Lower lobe of right lung (tissue), 2 donors: ENCODE data around the gene ZNF23. TPM values are rescaled to one million over a fixed set of nuclear protein-coding genes. Genes with fewer than 3 reads are reported as not detected.

Experiments
- ATAC-seq, 2 donors: fragments of 200-7000 bp; cut with Tn5 transposase; one replicate each; pipeline ENCODE4 v1.9.1; 2020 to 2022; ENCODE audit warnings: mild to moderate bottlenecking in 2 of 2, moderate library complexity in 2 of 2
- DNase-seq: peaks from one replicate; pipeline ENCODE4 v3.0.0-alpha.2; 2020
- H3K27ac ChIP-seq: fragments of 200-600 bp; one replicate; pipeline ENCODE4 v1.8.0; 2022
- H3K27me3 ChIP-seq: fragments of 200-600 bp; one replicate; pipeline ENCODE4 v1.8.0; 2022; ENCODE audit warnings: low read depth
- H3K36me3 ChIP-seq: fragments of 200-600 bp; one replicate; pipeline ENCODE4 v1.8.0; 2022; ENCODE audit warnings: mild to moderate bottlenecking
- H3K4me1 ChIP-seq: fragments of 200-600 bp; one replicate; pipeline ENCODE4 v1.8.0; 2022
- H3K4me3 ChIP-seq: fragments of 200-600 bp; one replicate; pipeline ENCODE4 v1.8.0; 2022; ENCODE audit warnings: mild to moderate bottlenecking
- H3K9me3 ChIP-seq: fragments of 200-600 bp; one replicate; pipeline ENCODE4 v1.8.0; 2022
- intact Hi-C: fragments of 100-400 bp; cut with DNase I; formaldehyde crosslinking; loops from one replicate; pipeline ENCODE4 v1.11.0; 2022
- total RNA-seq: library from RNA; stranded (reverse); fragmentation: NEBNext Ultra II Directional; extraction: Animal tissue kit (Norgen Biotek cat#: 25700); gene quantifications from one replicate; pipeline ENCODE4 v1.2.1, GENCODE V29; 2021
- TF ChIP-seq, protein P1 (sequence below): fragments of 200-600 bp; IDR thresholded peaks from one replicate; pipeline ENCODE4 v1.8.0; 2022; ENCODE audit warnings: antibody characterized with exemption, mild to moderate bottlenecking
- donor health status: DM: no; HTN: yes; CAD: no; lungs with severe emphysema.

ZNF23 gene
- total RNA-seq, 1 donor from 2014 or later: 9.5 TPM

DNA sequence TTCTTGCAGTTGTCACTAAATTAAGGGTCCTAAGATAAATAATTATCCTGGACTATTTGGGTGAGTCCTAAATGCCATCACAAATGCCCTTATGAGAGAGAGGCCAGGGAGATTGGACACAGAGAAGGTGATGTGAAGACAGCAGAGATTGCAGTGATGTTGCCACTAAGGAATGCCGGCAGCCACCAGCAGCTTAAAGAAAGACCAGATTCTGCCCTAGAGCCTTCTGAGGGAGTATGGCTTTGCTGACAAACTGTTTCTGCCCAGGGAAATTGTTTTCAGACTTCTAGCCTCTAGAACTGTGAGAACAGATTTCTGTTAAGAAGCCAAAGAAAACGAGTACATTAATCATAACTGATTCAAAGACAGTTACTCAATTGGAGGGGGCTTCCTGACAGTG, 10.0 kb upstream of the ZNF23 start:
- Histone ChIP-seq H3K9me3 (no peaks in the 10 kb centered on the region), H3K27me3 (no peaks in the 10 kb centered on the region), H3K4me3 (no peak overlapping the region), H3K36me3 (peaks cover 42% of the 10 kb centered on the region), H3K27ac (no peak overlapping the region), H3K4me1 (no peaks in the 10 kb centered on the region)
- intact Hi-C loops: no loop called here
- ATAC-seq (no peak), DNase-seq (no peak)
- TF ChIP-seq, protein P1, sequence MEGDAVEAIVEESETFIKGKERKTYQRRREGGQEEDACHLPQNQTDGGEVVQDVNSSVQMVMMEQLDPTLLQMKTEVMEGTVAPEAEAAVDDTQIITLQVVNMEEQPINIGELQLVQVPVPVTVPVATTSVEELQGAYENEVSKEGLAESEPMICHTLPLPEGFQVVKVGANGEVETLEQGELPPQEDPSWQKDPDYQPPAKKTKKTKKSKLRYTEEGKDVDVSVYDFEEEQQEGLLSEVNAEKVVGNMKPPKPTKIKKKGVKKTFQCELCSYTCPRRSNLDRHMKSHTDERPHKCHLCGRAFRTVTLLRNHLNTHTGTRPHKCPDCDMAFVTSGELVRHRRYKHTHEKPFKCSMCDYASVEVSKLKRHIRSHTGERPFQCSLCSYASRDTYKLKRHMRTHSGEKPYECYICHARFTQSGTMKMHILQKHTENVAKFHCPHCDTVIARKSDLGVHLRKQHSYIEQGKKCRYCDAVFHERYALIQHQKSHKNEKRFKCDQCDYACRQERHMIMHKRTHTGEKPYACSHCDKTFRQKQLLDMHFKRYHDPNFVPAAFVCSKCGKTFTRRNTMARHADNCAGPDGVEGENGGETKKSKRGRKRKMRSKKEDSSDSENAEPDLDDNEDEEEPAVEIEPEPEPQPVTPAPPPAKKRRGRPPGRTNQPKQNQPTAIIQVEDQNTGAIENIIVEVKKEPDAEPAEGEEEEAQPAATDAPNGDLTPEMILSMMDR: no peak

DNA sequence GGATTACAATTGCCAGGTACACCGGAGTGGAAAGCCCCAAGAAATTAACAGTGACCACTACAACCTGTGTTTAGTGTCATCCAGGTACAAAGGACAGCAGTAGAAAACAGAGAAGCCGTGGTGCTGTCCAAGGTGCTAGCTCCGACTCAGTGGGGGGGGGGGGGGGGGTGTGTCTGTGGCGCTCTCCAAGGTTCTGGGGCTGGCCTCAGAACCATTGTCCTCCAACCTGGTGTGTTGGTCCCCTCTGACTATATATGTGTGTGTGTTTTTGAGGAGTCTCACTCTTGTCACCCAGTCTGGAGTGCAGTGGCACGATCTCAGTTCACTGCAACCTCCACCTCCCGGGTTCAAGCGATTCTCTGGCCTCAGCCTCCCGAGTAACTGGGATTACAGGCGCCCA, 5.8 kb upstream of the ZNF23 start:
- Histone ChIP-seq H3K27ac (no peak overlapping the region), H3K9me3 (no peaks in the 10 kb centered on the region), H3K27me3 (no peaks in the 10 kb centered on the region), H3K4me3 (no peak overlapping the region), H3K36me3 (peaks cover 11% of the 10 kb centered on the region), H3K4me1 (peaks cover 2% of the 10 kb centered on the region)
- intact Hi-C loops: no loop called here
- TF ChIP-seq, protein P1: no peak
- DNase-seq (no peak), ATAC-seq (peak in 1 of 2 donors; percentile 54)

DNA sequence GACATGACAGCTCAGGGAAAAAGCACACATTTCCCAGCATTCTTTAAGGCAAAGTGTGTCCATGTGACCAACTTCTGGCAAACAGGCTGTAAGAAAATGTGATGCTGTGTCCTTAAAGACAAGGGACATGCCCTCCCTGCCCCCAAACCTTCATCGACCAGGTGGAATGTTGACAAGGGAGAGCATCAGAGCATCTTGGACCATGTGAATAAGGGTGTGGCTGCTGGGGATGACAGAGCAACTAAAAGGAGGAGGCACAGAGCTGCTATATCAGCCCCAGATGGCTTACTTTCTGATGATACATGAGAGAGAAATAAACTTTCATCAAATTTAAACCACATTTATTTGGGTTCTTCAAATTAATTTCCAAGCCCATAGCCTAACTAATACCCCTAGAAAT, 2.2 kb upstream of the ZNF23 start:
- H3K4me1 ChIP-seq: peaks cover 22% of the 10 kb centered on the region
- no peaks in the 10 kb centered on the region for H3K27me3 ChIP-seq
- H3K36me3 ChIP-seq: peaks cover 6% of the 10 kb centered on the region
- H3K27ac ChIP-seq: no peak overlapping the region
- no peak for ATAC-seq
- TF ChIP-seq, protein P1: no peak
- H3K4me3 ChIP-seq: no peak overlapping the region
- DNase-seq: no peak
- intact Hi-C loops: no loop called here
- no peaks in the 10 kb centered on the region for H3K9me3 ChIP-seq

DNA sequence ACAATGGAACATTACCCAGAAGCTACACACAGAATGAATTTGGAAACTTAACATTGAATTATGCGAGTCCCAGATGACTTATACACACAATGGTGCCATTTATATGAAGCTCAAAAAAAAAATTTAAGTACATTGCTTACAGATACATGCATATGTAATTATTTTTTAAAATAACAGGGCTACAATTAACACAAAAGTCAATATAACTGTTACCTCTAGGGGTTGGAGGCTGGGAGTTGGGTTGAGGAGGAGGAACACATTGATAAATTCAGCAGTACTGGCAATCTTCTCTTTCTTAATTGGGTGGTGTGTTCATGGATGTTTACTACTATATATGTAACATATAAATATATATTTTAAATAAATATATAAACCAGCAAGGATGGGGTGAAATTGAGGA, 1.1 kb downstream of the ZNF23 start:
- H3K4me3 ChIP-seq: peak overlapping the region; percentile 79
- H3K36me3 ChIP-seq: peaks cover 6% of the 10 kb centered on the region
- no peaks in the 10 kb centered on the region for H3K9me3 ChIP-seq
- intact Hi-C loops: no loop called here
- TF ChIP-seq, protein P1: no peak
- ATAC-seq (no peak), DNase-seq (no peak)
- peaks cover 22% of the 10 kb centered on the region for H3K4me1 ChIP-seq
- H3K27ac ChIP-seq: no peak overlapping the region
- H3K27me3 ChIP-seq: no peaks in the 10 kb centered on the region

DNA sequence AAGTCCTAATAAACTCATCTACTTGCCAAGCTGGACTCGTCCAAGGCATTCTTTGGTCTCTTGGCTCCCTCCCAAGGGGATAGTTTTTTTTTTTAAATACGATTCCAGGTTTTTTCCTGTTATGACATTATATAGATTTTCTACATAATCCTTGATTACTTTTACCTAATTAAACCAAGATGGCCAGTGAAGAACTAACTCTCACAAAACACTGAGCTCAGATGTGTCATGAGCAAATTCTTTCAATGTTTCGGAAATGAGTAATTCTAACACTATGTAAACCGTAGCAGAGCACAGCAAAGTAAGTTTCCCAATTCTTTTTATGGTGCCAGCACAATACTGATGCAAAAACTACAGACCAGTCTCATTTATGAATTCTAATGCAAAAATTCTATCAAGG, 1.8 kb downstream of the ZNF23 start:
- Histone ChIP-seq H3K4me1 (peaks cover 22% of the 10 kb centered on the region), H3K27ac (no peak overlapping the region), H3K27me3 (no peaks in the 10 kb centered on the region), H3K9me3 (no peaks in the 10 kb centered on the region), H3K36me3 (peaks cover 14% of the 10 kb centered on the region), H3K4me3 (no peak overlapping the region)
- TF ChIP-seq, protein P1: no peak
- intact Hi-C loops: no loop called here
- DNase-seq: no peak
- ATAC-seq: no peak

DNA sequence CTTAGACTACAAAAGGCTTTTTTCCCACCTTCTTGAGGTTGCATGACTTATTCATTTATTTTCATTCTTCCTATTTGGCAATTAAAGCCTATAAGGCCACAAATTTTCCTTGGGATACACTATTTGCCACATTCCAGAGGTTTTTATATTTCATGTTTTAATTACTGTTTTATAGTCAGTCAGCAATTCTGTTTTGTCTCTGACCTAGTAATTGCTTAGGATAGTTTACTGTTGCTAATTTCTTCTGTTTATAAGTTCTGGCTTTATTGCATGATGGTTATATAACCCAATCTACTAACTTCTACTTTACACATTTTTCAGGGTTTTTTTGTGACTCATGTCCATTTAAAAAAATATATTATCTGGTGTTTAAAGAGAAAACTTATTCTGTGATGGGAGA, 2.5 kb downstream of the ZNF23 start:
- Histone ChIP-seq H3K9me3 (no peaks in the 10 kb centered on the region), H3K27me3 (no peaks in the 10 kb centered on the region), H3K27ac (no peak overlapping the region), H3K4me1 (peaks cover 22% of the 10 kb centered on the region), H3K36me3 (peaks cover 21% of the 10 kb centered on the region), H3K4me3 (no peak overlapping the region)
- no peak for DNase-seq
- ATAC-seq: no peak
- intact Hi-C loops: no loop called here
- TF ChIP-seq, protein P1: no peak
